ENCODE results near the gene SS18.

The SS18 gene

GRCh38 chr18:26071020-26071419, 19.4 kb downstream of the SS18 start:
- DNase-seq, result no peak

- DNase-seq, result no peak
Measured at GRCh38 chr18:26059357-26059756, 31.1 kb downstream of the SS18 start.

GRCh38 chr18:26057344-26057773, 33.1 kb downstream of the SS18 start:
- DNase-seq, result peak; percentile 7

GRCh38 chr18:26056291-26056690, 34.1 kb downstream of the SS18 start:
- no peak for DNase-seq

GRCh38 chr18:26052505-26052904, 37.9 kb downstream of the SS18 start:
- no peak for DNase-seq

- no peak for DNase-seq
Measured at GRCh38 chr18:26051843-26052242, 38.6 kb downstream of the SS18 start.

- DNase-seq, result no peak
Measured at GRCh38 chr18:26046419-26047077, 43.9 kb downstream of the SS18 start.

- DNase-seq, result no peak
Measured at GRCh38 chr18:26044807-26045206, 45.6 kb downstream of the SS18 start.

- DNase-seq, result no peak
Measured at GRCh38 chr18:26040051-26040656, 50.3 kb downstream of the SS18 start.

- DNase-seq, result no peak
Measured at GRCh38 chr18:26039203-26039602, 51.2 kb downstream of the SS18 start.

- no peak for DNase-seq
Measured at GRCh38 chr18:26036635-26037034, 53.8 kb downstream of the SS18 start.

- no peak for DNase-seq
Measured at GRCh38 chr18:26034850-26035497, 55.4 kb downstream of the SS18 start.

- DNase-seq, result no peak
Measured at GRCh38 chr18:26022585-26022984, 67.8 kb downstream of the SS18 start.

GRCh38 chr18:26021061-26021754, 69.2 kb downstream of the SS18 start:
- DNase-seq, result no peak

GRCh38 chr18:26017929-26018328, 72.5 kb downstream of the SS18 start:
- DNase-seq, result no peak

- DNase-seq, result no peak
Measured at GRCh38 chr18:26014462-26014861, 76.0 kb downstream of the SS18 start.

- no peak for DNase-seq
Measured at GRCh38 chr18:26008619-26009018, 81.8 kb downstream of the SS18 start.

GRCh38 chr18:26008096-26008495, 82.3 kb downstream of the SS18 start:
- DNase-seq, result no peak

GRCh38 chr18:26005950-26006349, 84.5 kb downstream of the SS18 start:
- DNase-seq, result no peak

- DNase-seq, result no peak
Measured at GRCh38 chr18:26004832-26005231, 85.6 kb downstream of the SS18 start.

GRCh38 chr18:26003817-26004216, 86.6 kb downstream of the SS18 start:
- no peak for DNase-seq

GRCh38 chr18:26003356-26003755, 87.1 kb downstream of the SS18 start:
- DNase-seq, result no peak

GRCh38 chr18:26002375-26002910, 88.0 kb downstream of the SS18 start:
- no peak for DNase-seq

- no peak for DNase-seq
Measured at GRCh38 chr18:25998461-25998860, 92.0 kb downstream of the SS18 start.
